SK-N-SH (cell line): ENCODE measurements around the gene NR1D2. TPM values are rescaled to one million over a fixed set of nuclear protein-coding genes. Genes with fewer than 3 reads are reported as not detected.

Experiments
- CTCF ChIA-PET: fragments of 300-600, 350-600 bp; formaldehyde crosslinking; extraction: SDS; loops from one replicate; lab custom pipeline; 2021; lab: Yijun Ruan, JAX
- POLR2A ChIA-PET: fragments of 350-600 bp; sonication (Branson Sonifier 250); formaldehyde crosslinking; extraction: SDS; loops from one replicate; lab custom pipeline; 2020; ENCODE audit warnings: antibody characterized with exemption, inconsistent platforms; lab: Yijun Ruan, JAX
- DNase-seq: peaks from one replicate; pipeline ENCODE4 v3.0.0; 2012
- H2AFZ ChIP-seq: fragments of 200-600 bp; sonication (generic); 2 replicates; pipeline ENCODE4 v1.8.1; 2016; ENCODE audit warnings: antibody characterized with exemption, mild to moderate bottlenecking, low read depth
- H3F3A ChIP-seq: fragments of 200-600 bp; sonication (generic); replicated peaks from 2 replicates; pipeline ENCODE3; 2016; ENCODE audit warnings: antibody characterized with exemption, mild to moderate bottlenecking; ENCODE audit not compliant: insufficient read depth
- H3K27ac ChIP-seq, 2 experiments: fragments of 200-500 bp in 1 of 2; fragments of 200-600 bp in 1 of 2; sonication (Bioruptor generic) in 1 of 2; sonication (generic), shearing (Covaris generic) in 1 of 2; 2 replicates each; pipeline versions ENCODE4 v1.5.1 to v1.6.1; 2014 to 2016; ENCODE audit warnings: low read depth in 2 of 2, inconsistent platforms in 1 of 2, low read length in 1 of 2, mild to moderate bottlenecking in 1 of 2, mixed read lengths in 1 of 2
- H3K27me3 ChIP-seq: fragments of 200-600 bp; sonication (generic), shearing (Covaris generic); 2 replicates; pipeline ENCODE4 v1.6.1; 2016; ENCODE audit warnings: mixed run types; ENCODE audit not compliant: insufficient read depth
- H3K36me3 ChIP-seq, 2 experiments: fragments of 200-500 bp in 1 of 2; fragments of 200-600 bp in 1 of 2; sonication (Bioruptor generic) in 1 of 2; sonication (generic) in 1 of 2; replicated peaks in 1 of 2; 2 replicates each; pipeline versions ENCODE3 to v1.5.1; 2014 to 2016; ENCODE audit warnings: low read length in 1 of 2, mild to moderate bottlenecking in 1 of 2; ENCODE audit not compliant: insufficient read depth in 2 of 2, control insufficient read depth in 1 of 2
- H3K4me1 ChIP-seq, 2 experiments: fragments of 200-500 bp in 1 of 2; fragments of 200-600 bp in 1 of 2; sonication (Bioruptor generic) in 1 of 2; sonication (generic), shearing (Covaris generic) in 1 of 2; 2 replicates each; pipeline versions ENCODE4 v1.5.1 to v1.6.1; 2014 to 2016; ENCODE audit warnings: low read depth in 1 of 2, low read length in 1 of 2, mixed run types in 1 of 2; ENCODE audit not compliant: insufficient read depth in 2 of 2, control insufficient read depth in 1 of 2
- H3K4me2 ChIP-seq: fragments of 200-600 bp; sonication (generic), shearing (Covaris generic); 2 replicates; pipeline ENCODE4 v1.6.1; 2017; ENCODE audit warnings: mixed run types
- H3K4me3 ChIP-seq, 2 experiments: fragments of 200-500 bp in 1 of 2; fragments of 200-600 bp in 1 of 2; sonication (Bioruptor generic) in 1 of 2; sonication (generic), shearing (Covaris generic) in 1 of 2; 2 replicates each; pipeline versions ENCODE4 v1.5.1 to v1.8.1; 2014 to 2016; ENCODE audit warnings: low read depth in 2 of 2, inconsistent platforms in 1 of 2, low read length in 1 of 2, mild to moderate bottlenecking in 1 of 2, mixed read lengths in 1 of 2, moderate library complexity in 1 of 2
- H3K79me2 ChIP-seq: fragments of 200-600 bp; sonication (generic); 2 replicates; pipeline ENCODE4 v1.8.1; 2017; ENCODE audit warnings: mild to moderate bottlenecking; ENCODE audit not compliant: insufficient read depth
- H3K9ac ChIP-seq: fragments of 200-600 bp; sonication (generic); 2 replicates; pipeline ENCODE4 v1.6.1; 2017; ENCODE audit warnings: mixed run types
- H3K9me2 ChIP-seq: fragments of 200-600 bp; sonication (generic); 2 replicates; pipeline ENCODE4 v1.6.1; 2017; ENCODE audit warnings: mixed run types
- H3K9me3 ChIP-seq: fragments of 200-600 bp; sonication (generic); 2 replicates; pipeline ENCODE4 v1.6.1; 2017; ENCODE audit warnings: mixed run types, mild to moderate bottlenecking, moderate library complexity
- H4K20me1 ChIP-seq: fragments of 200-600 bp; sonication (generic); 2 replicates; pipeline ENCODE4 v1.6.1; 2017; ENCODE audit warnings: mild to moderate bottlenecking, mixed run types; ENCODE audit not compliant: insufficient read depth
- CHD2 ChIP-seq: fragments of 150-350 bp; IDR thresholded peaks from 2 replicates; pipeline ENCODE4 v1.6.1; 2018; ENCODE audit warnings: low read length; ENCODE audit not compliant: partially characterized antibody
- CTCF ChIP-seq: fragments of 200-600 bp; sonication (generic); IDR thresholded peaks from 2 replicates; pipeline ENCODE4 v1.6.1; 2017; ENCODE audit warnings: antibody characterized with exemption, mild to moderate bottlenecking, moderate library complexity
- ELF1 ChIP-seq: IDR thresholded peaks from 2 replicates; pipeline ENCODE4 v1.4.0; 2012
- EP300 ChIP-seq, 2 experiments: IDR thresholded peaks; 2 replicates each; pipeline versions ENCODE4 v1.4.0 to v1.6.1; 2012; ENCODE audit warnings: borderline replicate concordance in 1 of 2, low read depth in 1 of 2, low read length in 1 of 2
- EZH2phosphoT487 ChIP-seq: fragments of 200-600 bp; sonication (generic); IDR thresholded peaks from 2 replicates; pipeline ENCODE4 v1.6.1; 2017; ENCODE audit warnings: low read depth, mixed run types, mild to moderate bottlenecking, antibody characterized with exemption, moderate library complexity, borderline replicate concordance
- FOSL2 ChIP-seq: IDR thresholded peaks from 2 replicates; pipeline ENCODE4 v1.4.0; 2012; ENCODE audit warnings: low read depth, mild to moderate bottlenecking, moderate library complexity, borderline replicate concordance
- GATA2 ChIP-seq: sonication (generic); formaldehyde crosslinking; IDR thresholded peaks from 2 replicates; pipeline ENCODE4 v1.5.0; 2020; ENCODE audit warnings: mild to moderate bottlenecking, missing genetic modification reagents
- JUND ChIP-seq: IDR thresholded peaks from 2 replicates; pipeline ENCODE4 v1.4.0; 2012
- MAX ChIP-seq: IDR thresholded peaks from 2 replicates; pipeline ENCODE4 v1.4.0; 2012; ENCODE audit warnings: low read depth
- MEF2A ChIP-seq: IDR thresholded peaks from 2 replicates; pipeline ENCODE4 v1.4.0; 2012; ENCODE audit warnings: low read depth, borderline replicate concordance
- MXI1 ChIP-seq: IDR thresholded peaks from 2 replicates; pipeline ENCODE4 v1.6.1; 2012; ENCODE audit warnings: mild to moderate bottlenecking, low read depth, low read length, improper control_type of control experiment
- NFIC ChIP-seq: IDR thresholded peaks from 2 replicates; pipeline ENCODE4 v1.4.0; 2012; ENCODE audit warnings: borderline replicate concordance
- POLR2AphosphoS5 ChIP-seq: IDR thresholded peaks from 2 replicates; pipeline ENCODE4 v1.6.1; 2012; ENCODE audit warnings: low read depth, low read length
- RAD21 ChIP-seq: IDR thresholded peaks from 2 replicates; pipeline ENCODE4 v1.6.1; 2012; ENCODE audit warnings: mild to moderate bottlenecking, low read length
- SIN3A ChIP-seq: IDR thresholded peaks from 2 replicates; pipeline ENCODE4 v1.6.1; 2012; ENCODE audit warnings: low read depth, mild to moderate bottlenecking, low read length, moderate library complexity, borderline replicate concordance
- SMC3 ChIP-seq: IDR thresholded peaks from 2 replicates; pipeline ENCODE4 v1.6.1; 2012; ENCODE audit warnings: low read depth, low read length, improper control_type of control experiment
- TAF1 ChIP-seq: IDR thresholded peaks from 2 replicates; pipeline ENCODE4 v1.6.1; 2012; ENCODE audit warnings: low read depth, mild to moderate bottlenecking, low read length, moderate library complexity, borderline replicate concordance
- TEAD4 ChIP-seq: IDR thresholded peaks from 2 replicates; pipeline ENCODE4 v1.4.0; 2012; ENCODE audit warnings: mild to moderate bottlenecking, borderline replicate concordance; ENCODE audit not compliant: insufficient read depth
- USF2 ChIP-seq: fragments of 150-350 bp; IDR thresholded peaks from 2 replicates; pipeline ENCODE4 v1.6.1; 2017; ENCODE audit warnings: antibody characterized with exemption, low read length, low read depth, borderline replicate concordance
- YY1 ChIP-seq: IDR thresholded peaks from 2 replicates; pipeline ENCODE4 v1.4.0; 2012; ENCODE audit warnings: low read depth, mild to moderate bottlenecking
- ZBTB33 ChIP-seq: IDR thresholded peaks from 2 replicates; pipeline ENCODE4 v1.4.0; 2012; ENCODE audit warnings: low read depth, borderline replicate concordance
- WGBS: methylation state at CpG from one replicate; pipeline ENCODE4 v1.1.6; 2017; ENCODE audit warnings: low lambda C conversion rate; 5-methylcytosine and 5-hydroxymethylcytosine counted together
- polyA plus RNA-seq, 3 experiments: library from polyadenylated mRNA; depleted of rRNA; stranded (reverse); fragments of >200 nt; gene quantifications; 2 replicates each; pipeline ENCODE4 v1.2.3, GENCODE V29; 2012
- TF ChIP-seq, protein P1 (sequence below): IDR thresholded peaks from 2 replicates; pipeline ENCODE4 v1.6.1; 2012; ENCODE audit warnings: mild to moderate bottlenecking, low read depth, low read length, moderate library complexity
- TF ChIP-seq, protein P2 (sequence below): IDR thresholded peaks from 2 replicates; pipeline ENCODE4 v1.4.0; 2012; ENCODE audit warnings: low read depth, borderline replicate concordance

NR1D2 gene
- polyA plus RNA-seq, 1 of the 3 experiments (the other 2 are of a cell fraction) = 12.0 TPM

DNA sequence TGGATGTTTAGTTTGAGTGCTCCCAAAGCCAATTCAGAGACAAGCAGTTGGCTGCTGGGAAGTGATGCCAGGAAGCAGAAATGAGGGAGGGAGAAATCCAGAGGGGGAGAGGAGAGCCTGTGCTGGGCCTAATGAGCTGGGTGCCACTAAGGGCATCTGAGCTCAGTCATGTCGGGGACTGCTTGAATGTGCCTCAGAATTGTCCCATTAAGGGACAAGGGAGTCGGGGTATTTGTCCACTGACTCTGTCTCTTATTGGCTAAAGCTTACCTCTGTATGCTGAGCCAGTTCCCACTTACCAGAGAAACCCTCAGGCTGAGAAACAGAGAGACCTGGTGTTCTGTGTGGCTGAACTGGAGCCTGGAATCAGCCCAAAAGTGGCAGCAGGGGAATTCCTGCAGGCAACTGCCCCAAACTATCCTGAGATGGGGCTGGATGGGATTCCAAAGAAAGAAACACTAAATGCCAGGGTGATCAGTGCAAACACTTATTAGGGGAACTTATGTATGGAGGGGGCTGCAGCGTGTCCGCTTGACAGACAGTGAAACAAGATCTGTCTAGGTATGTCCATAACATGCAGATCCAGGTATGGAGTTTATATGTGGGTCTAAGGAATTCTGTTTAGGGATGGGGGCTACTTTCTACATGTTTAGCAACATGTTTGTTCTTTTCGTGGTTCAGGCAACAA lies 48.6 kb downstream of the NR1D2 start:
- no peak overlapping the region for H2AFZ ChIP-seq
- no peaks in the 10 kb centered on the region for H3K9me2 ChIP-seq
- peak; percentile 40 for DNase-seq
- H3K4me2 ChIP-seq = no peak overlapping the region
- no peaks in the 10 kb centered on the region for H3K9me3 ChIP-seq
- H3K27ac ChIP-seq = peak overlapping the region; percentile 4 to 99; a peak in 3 of 4 replicates
- H3K9ac ChIP-seq = no peak overlapping the region
- H3K79me2 ChIP-seq = no peaks in the 10 kb centered on the region
- H3K27me3 ChIP-seq = no peaks in the 10 kb centered on the region
- H3K4me1 ChIP-seq = peaks cover 35 to 47% of the 10 kb centered on the region in 2 experiments
- WGBS = 47% methylated on average over 5 of the region's 5 CpGs
- CTCF ChIA-PET = interaction anchor here (0.7 to 2.9 kb wide), 7 partner anchors 12 to 690 kb away, joined by 3 to 9 read pairs (median 3); no protein-coding TSS in a partner anchor
- no peaks in the 10 kb centered on the region for H3K36me3 ChIP-seq
- H3K4me3 ChIP-seq = no peak overlapping the region; a peak in 1 of 4 replicates
- POLR2A ChIA-PET = interaction anchor here (0.7 to 6.4 kb wide), 2 partner anchors 40 to 76 kb away, joined by 3 to 49 read pairs; partner anchors contain the start of genes NKIRAS1 and RPL15
- no peaks in the 10 kb centered on the region for H4K20me1 ChIP-seq
- peaks cover 9% of the 10 kb centered on the region for H3F3A ChIP-seq
- TF ChIP-seq ELF1 = no peak
- TF ChIP-seq, protein P1, sequence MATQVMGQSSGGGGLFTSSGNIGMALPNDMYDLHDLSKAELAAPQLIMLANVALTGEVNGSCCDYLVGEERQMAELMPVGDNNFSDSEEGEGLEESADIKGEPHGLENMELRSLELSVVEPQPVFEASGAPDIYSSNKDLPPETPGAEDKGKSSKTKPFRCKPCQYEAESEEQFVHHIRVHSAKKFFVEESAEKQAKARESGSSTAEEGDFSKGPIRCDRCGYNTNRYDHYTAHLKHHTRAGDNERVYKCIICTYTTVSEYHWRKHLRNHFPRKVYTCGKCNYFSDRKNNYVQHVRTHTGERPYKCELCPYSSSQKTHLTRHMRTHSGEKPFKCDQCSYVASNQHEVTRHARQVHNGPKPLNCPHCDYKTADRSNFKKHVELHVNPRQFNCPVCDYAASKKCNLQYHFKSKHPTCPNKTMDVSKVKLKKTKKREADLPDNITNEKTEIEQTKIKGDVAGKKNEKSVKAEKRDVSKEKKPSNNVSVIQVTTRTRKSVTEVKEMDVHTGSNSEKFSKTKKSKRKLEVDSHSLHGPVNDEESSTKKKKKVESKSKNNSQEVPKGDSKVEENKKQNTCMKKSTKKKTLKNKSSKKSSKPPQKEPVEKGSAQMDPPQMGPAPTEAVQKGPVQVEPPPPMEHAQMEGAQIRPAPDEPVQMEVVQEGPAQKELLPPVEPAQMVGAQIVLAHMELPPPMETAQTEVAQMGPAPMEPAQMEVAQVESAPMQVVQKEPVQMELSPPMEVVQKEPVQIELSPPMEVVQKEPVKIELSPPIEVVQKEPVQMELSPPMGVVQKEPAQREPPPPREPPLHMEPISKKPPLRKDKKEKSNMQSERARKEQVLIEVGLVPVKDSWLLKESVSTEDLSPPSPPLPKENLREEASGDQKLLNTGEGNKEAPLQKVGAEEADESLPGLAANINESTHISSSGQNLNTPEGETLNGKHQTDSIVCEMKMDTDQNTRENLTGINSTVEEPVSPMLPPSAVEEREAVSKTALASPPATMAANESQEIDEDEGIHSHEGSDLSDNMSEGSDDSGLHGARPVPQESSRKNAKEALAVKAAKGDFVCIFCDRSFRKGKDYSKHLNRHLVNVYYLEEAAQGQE = no peak
- TF ChIP-seq SMC3 = no peak
- TF ChIP-seq MAX = no peak
- TF ChIP-seq POLR2AphosphoS5 = no peak
- no peak for TF ChIP-seq YY1
- no peak for TF ChIP-seq TAF1
- TF ChIP-seq JUND = no peak
- no peak for TF ChIP-seq ZBTB33
- no peak for TF ChIP-seq EZH2phosphoT487
- TF ChIP-seq FOSL2 = no peak
- TF ChIP-seq RAD21 = peak; percentile 15; the same call in 1 of the 2 replicates
- no peak for TF ChIP-seq SIN3A
- no peak for TF ChIP-seq USF2
- TF ChIP-seq, protein P2, sequence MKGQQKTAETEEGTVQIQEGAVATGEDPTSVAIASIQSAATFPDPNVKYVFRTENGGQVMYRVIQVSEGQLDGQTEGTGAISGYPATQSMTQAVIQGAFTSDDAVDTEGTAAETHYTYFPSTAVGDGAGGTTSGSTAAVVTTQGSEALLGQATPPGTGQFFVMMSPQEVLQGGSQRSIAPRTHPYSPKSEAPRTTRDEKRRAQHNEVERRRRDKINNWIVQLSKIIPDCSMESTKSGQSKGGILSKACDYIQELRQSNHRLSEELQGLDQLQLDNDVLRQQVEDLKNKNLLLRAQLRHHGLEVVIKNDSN = no peak
- TF ChIP-seq CTCF = no peak
- peak; percentile 27; the same call in 1 of the 2 replicates for TF ChIP-seq GATA2
- no peak for TF ChIP-seq TEAD4
- TF ChIP-seq EP300 (IDR thresholded peaks at IDR 0.05; ENCODE audit: borderline replicate concordance in 1 of 2, low read depth in 1 of 2, low read length in 1 of 2) = peak in 1 of 2 experiments; percentile 40; a peak in 1 of 4 replicates
- no peak for TF ChIP-seq NFIC
- no peak for TF ChIP-seq MEF2A
- TF ChIP-seq CHD2 = no peak
- TF ChIP-seq MXI1 = no peak
